Left ventricle myocardium inferior (tissue), 1 donor: Measurements from ENCODE around the gene QSOX2. TPM values are rescaled to one million over a fixed set of nuclear protein-coding genes. Genes with fewer than 3 reads are reported as not detected.

ENCODE experiments used
- DNase-seq: peaks from one replicate; pipeline ENCODE4 v3.0.0-alpha.2; 2020
- H3K27ac ChIP-seq: fragments of 200-600 bp; replicated peaks from 2 replicates; pipeline ENCODE4 v1.8.0; 2021
- H3K27me3 ChIP-seq: fragments of 200-600 bp; 2 replicates; pipeline ENCODE4 v1.8.0; 2021; ENCODE audit warnings: low read depth
- H3K36me3 ChIP-seq: fragments of 200-600 bp; 2 replicates; pipeline ENCODE4 v1.8.0; 2021
- H3K4me1 ChIP-seq: fragments of 200-600 bp; 2 replicates; pipeline ENCODE4 v1.8.0; 2021
- H3K4me3 ChIP-seq: fragments of 200-600 bp; 2 replicates; pipeline ENCODE4 v1.8.0; 2021; ENCODE audit warnings: mild to moderate bottlenecking, moderate library complexity
- H3K9me3 ChIP-seq: fragments of 200-600 bp; replicated peaks from 2 replicates; pipeline ENCODE4 v1.8.0; 2021
- intact Hi-C: fragments of 100-400 bp; cut with micrococcal nuclease; formaldehyde crosslinking; loops from one replicate; pipeline ENCODE4 v1.11.0; 2022
- total RNA-seq: library from RNA; stranded (reverse); fragmentation: NEBNext Ultra II Directional; extraction: Animal tissue kit (Norgen Biotek cat#: 25700); gene quantifications from one replicate; pipeline ENCODE4 v1.2.1, GENCODE V29; 2021
- TF ChIP-seq, protein P1 (sequence below): fragments of 200-600 bp; IDR thresholded peaks from 2 replicates; pipeline ENCODE4 v1.8.0; 2021; ENCODE audit warnings: antibody characterized with exemption, mild to moderate bottlenecking, borderline replicate concordance
- donor health status: DM: no; HTN: yes; CAD: no; lungs with severe emphysema.

The QSOX2 gene
- total RNA-seq, 1 donor from 2014 or later: 8.0 TPM

DNA sequence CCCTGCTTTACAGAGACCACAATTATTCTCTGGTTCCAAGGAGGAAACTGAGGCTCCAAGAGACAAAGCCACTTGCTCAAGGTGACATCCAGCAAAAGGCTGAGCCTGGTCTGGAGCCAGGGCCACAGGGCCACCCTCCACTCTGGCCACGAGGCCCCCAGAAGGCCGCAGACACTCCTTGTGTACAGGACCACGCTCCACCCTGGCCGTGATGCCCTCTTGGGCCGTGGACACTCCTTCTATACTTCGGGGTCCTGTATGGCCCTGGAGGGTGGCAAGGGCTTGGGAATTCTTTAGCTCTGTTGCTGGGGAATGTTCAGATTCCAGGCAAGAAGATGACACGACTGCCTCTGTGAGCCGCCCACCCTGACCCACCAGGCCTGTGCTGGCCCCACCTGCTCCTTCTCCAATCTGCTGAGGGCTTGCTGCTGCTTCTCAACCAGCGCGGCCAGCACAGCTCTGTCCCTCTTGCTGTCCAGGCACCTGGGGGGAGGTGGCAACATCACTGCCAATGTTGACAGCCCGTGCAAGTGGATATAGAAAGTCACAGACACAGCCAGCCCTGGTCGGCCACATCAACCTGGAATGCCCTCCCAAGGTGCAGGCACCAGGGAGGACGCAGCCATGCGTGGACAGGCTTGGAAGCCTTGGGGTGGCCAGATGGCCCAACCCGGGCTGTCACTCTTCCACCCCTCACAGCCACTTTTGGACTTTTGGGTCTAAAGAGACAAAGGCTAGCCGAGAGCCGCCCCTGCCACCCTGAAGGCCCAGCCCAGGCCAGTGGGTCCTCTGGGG is 20.1 kb upstream of the QSOX2 start:
- Histone ChIP-seq H3K36me3 (no peaks in the 10 kb centered on the region), H3K4me3 (no peak overlapping the region), H3K27ac (no peak overlapping the region), H3K9me3 (no peaks in the 10 kb centered on the region), H3K27me3 (peaks cover 58% of the 10 kb centered on the region), H3K4me1 (peaks cover 9% of the 10 kb centered on the region)
- TF ChIP-seq, protein P1, sequence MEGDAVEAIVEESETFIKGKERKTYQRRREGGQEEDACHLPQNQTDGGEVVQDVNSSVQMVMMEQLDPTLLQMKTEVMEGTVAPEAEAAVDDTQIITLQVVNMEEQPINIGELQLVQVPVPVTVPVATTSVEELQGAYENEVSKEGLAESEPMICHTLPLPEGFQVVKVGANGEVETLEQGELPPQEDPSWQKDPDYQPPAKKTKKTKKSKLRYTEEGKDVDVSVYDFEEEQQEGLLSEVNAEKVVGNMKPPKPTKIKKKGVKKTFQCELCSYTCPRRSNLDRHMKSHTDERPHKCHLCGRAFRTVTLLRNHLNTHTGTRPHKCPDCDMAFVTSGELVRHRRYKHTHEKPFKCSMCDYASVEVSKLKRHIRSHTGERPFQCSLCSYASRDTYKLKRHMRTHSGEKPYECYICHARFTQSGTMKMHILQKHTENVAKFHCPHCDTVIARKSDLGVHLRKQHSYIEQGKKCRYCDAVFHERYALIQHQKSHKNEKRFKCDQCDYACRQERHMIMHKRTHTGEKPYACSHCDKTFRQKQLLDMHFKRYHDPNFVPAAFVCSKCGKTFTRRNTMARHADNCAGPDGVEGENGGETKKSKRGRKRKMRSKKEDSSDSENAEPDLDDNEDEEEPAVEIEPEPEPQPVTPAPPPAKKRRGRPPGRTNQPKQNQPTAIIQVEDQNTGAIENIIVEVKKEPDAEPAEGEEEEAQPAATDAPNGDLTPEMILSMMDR: no peak
- DNase-seq: no peak
- intact Hi-C loops: no loop called here

GRCh38 chr9:136264441-136265405 is 19.1 kb upstream of the QSOX2 start:
- DNase-seq: no peak
- intact Hi-C loops: no loop called here
- TF ChIP-seq, protein P1: no peak

DNA sequence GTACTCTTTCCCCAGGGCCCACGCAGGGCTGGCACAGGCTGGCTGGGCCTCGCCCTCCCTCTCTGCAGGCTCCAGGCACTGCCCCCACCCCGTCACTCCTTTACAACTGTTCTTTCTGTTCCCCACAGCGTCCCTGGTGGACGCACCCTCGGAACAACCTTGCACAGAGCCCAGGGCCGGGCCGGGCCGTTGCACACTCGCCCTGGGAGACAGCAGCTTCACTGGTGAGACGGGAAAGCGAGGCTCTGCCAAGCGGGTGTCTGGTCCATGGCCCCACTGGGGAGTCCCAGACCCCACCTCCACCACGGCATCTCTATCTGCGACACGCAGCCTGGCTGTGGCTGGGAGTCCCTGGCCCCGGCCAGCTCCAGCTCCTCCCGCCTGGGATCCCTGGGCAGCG is 18.4 kb upstream of the QSOX2 start:
- Histone ChIP-seq H3K36me3 (no peaks in the 10 kb centered on the region), H3K4me1 (peaks cover 9% of the 10 kb centered on the region), H3K27me3 (peaks cover 47% of the 10 kb centered on the region), H3K27ac (no peak overlapping the region), H3K9me3 (no peaks in the 10 kb centered on the region), H3K4me3 (no peak overlapping the region)
- TF ChIP-seq, protein P1: no peak
- intact Hi-C loops: no loop called here
- no peak for DNase-seq

More at GRCh38 chr9:136264441-136265405, 19.1 kb upstream of the QSOX2 start:
- H3K9me3 ChIP-seq: no peaks in the 10 kb centered on the region
- peaks cover 49% of the 10 kb centered on the region for H3K27me3 ChIP-seq
- H3K36me3 ChIP-seq: no peaks in the 10 kb centered on the region
- H3K4me1 ChIP-seq: peaks cover 9% of the 10 kb centered on the region
- H3K4me3 ChIP-seq: no peak overlapping the region
- no peak overlapping the region for H3K27ac ChIP-seq

- TF ChIP-seq, protein P1: no peak
- DNase-seq: no peak
- intact Hi-C loops: no loop called here
Measured at GRCh38 chr9:136262671-136263178, 17.1 kb upstream of the QSOX2 start.

DNA sequence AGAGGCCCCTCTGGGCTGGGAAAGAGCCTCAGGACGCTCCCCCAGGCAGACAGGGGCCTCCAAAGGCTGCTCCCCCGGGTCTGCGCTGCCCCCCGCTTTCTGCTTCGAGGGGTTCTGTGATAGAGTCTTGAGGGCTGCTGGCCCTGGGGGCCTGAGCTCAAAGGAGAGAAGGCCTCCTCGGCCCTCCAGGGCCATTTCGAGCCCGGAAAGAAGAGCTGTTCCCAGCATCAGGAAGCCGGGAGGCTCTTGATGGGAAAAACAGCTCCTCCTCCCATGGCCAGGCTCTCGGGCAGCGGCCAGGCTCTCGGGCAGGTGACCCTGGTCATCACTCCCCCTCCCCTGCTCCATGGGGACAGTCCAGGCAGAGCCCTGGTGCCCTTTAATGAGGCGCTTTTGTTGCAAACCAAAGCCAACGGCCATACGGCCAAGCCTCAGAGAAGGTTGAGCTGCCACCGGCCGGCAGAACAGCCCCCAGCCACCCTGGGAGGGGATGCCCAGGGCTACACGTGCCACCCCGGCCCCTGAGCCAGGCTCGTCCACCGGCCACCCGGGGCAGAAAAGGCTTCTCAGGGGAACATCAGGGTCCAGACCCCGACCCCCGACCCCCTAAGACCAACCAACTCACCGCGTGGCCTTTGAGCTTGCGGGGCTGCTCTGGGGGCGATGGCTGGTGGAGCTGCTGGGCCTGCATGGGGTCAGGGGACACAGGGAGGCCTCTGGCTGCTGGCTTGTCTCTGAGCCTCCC is 16.2 kb upstream of the QSOX2 start:
- Histone ChIP-seq H3K27ac (no peak overlapping the region), H3K4me3 (no peak overlapping the region), H3K27me3 (peaks cover 51% of the 10 kb centered on the region), H3K36me3 (no peaks in the 10 kb centered on the region), H3K4me1 (no peaks in the 10 kb centered on the region), H3K9me3 (no peaks in the 10 kb centered on the region)
- intact Hi-C loops: no loop called here
- no peak for DNase-seq
- TF ChIP-seq, protein P1: no peak

More at GRCh38 chr9:136262671-136263178, 17.1 kb upstream of the QSOX2 start:
- H3K36me3 ChIP-seq: no peaks in the 10 kb centered on the region
- no peaks in the 10 kb centered on the region for H3K9me3 ChIP-seq
- H3K4me3 ChIP-seq: no peak overlapping the region
- peaks cover 47% of the 10 kb centered on the region for H3K27me3 ChIP-seq
- peaks cover 6% of the 10 kb centered on the region for H3K4me1 ChIP-seq
- H3K27ac ChIP-seq: no peak overlapping the region
